ENCODE measurements around the gene PHLDB3. TPM values are rescaled to one million over a fixed set of nuclear protein-coding genes. Genes with fewer than 3 reads are reported as not detected.
A peak's percentile ranks its signal among the peaks of the same experiment; 100 is the strongest.

Gene PHLDB3
- total and polyA plus RNA-seq, 5 donors, result 6.3 to 11.4 (median 7.2) TPM

DNA sequence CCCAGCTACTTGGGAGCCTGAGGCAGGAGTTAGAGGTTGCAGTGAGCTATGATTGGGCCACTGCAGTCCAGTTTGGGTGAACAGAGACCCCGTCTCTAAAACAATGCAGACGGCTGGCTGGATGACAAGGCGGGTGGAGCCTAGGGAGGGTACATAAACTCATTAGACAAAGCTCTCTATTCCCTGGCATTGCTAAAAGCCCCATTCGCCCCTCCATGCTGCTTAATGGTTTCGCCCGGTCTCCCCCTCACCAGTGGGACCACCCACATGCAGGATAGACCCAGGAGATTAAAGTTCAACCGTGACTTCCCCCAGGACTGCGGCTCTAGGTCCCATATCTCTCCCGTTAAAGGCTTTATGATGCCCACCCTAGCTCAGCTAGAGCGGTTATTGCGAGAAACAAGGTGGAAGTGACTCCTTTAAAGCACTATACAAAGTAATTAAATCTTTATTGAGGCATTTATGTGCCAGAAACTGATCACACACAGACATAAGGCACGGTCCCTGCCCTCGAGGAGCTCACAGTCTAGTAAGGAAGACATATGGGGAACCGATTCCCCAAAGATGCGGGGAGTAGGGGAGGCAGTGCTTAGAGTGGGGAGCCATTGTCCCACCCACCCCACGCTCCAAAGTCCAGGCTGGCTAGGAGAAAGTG is 44.1 kb downstream of the PHLDB3 start:
- no peaks in the 10 kb centered on the region for H3K27me3 ChIP-seq (ENCODE audit: control insufficient read depth, insufficient read depth)
- no peak overlapping the region for H3K27ac ChIP-seq (ENCODE audit: low read length)
- DNase-seq (no peak), ATAC-seq (no peak)
- no peaks in the 10 kb centered on the region for H3K9me3 ChIP-seq (ENCODE audit: control insufficient read depth, low read length)
- 74% methylated on average over 16 of the region's 16 CpGs for WGBS
- intact Hi-C loops (cut with DNase I), result loop anchor here in 2 of 4 donors (5.0 kb wide), 1 partner anchor 42 kb away; the partner anchor contains the start of gene PHLDB3 (in 2 of the 2)
- H3K4me3 ChIP-seq (ENCODE audit: low read length), result no peak overlapping the region
- no peaks in the 10 kb centered on the region for H3K4me1 ChIP-seq (ENCODE audit: control insufficient read depth, insufficient read depth, low read length)

DNA sequence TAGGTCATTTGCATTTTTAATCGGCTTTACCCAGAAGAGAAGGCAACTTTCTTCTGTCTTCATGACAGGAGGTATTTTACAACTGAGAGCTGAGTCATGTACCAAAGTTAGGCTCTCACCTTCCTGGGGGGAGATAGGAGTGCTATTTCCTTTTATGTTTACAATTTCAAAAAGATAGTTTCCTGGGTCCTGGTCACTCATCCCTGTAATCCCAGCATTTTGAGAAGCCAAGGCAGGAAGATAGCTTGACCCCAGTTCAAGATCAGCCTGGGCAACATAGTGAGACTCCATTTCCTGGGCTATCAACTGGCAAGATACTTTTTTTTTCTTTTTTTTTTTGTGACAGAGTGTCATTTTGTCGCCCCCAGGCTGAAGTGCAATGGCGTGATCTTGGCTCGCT is 46.7 kb downstream of the PHLDB3 start:
- no peaks in the 10 kb centered on the region for H3K27me3 ChIP-seq (ENCODE audit: control insufficient read depth, insufficient read depth)
- 81% methylated on average over 4 of the region's 4 CpGs for WGBS
- intact Hi-C loops (cut with DNase I), result no loop called here
- DNase-seq (no peak), ATAC-seq (no peak)
- no peaks in the 10 kb centered on the region for H3K4me1 ChIP-seq (ENCODE audit: control insufficient read depth, insufficient read depth, low read length)
- H3K9me3 ChIP-seq (ENCODE audit: control insufficient read depth, low read length), result no peaks in the 10 kb centered on the region
- H3K4me3 ChIP-seq (ENCODE audit: low read length), result no peak overlapping the region
- no peak overlapping the region for H3K27ac ChIP-seq (ENCODE audit: low read length)

DNA sequence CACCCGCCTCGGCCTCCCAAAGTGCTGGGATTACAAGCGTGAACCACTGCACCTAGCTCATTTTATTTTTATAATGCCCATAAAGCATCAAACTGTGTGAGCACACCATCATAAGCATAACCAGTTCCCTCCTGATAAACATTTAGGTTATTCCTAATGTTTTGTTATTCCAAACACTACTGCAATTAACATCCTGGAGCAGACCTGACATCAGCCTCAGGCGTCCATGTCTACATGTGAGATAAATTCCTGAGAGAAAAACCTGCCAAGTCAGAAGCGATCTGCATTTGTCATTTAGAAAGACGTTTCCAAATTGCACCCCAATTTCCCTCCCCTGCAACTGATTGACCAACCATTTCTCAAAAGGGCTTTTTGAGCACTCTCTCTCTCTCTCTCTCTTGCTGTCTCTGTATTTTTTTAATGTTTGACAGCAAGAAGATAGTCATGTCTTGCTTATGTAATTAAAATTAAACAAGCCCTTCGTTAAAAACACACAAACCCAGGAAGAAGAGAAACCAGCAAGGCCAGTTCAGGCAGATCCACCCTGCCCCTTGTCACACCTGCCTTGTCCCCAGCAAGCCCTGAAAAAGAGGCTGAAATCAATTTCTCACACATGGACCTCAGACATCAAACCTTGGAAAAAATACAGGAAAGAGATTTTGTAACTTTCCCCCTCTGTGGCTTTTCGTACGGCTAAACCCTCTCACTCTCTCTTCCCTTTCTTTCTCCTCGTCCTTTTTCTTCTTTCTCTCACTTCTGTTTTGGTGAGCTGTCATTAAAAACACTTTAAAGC is 49.0 kb downstream of the PHLDB3 start:
- intact Hi-C loops (cut with DNase I), result no loop called here
- Histone ChIP-seq H3K27me3 (ENCODE audit: control insufficient read depth, insufficient read depth) (no peaks in the 10 kb centered on the region), H3K27ac (ENCODE audit: low read length) (no peak overlapping the region), H3K4me1 (ENCODE audit: control insufficient read depth, insufficient read depth, low read length) (no peaks in the 10 kb centered on the region), H3K9me3 (ENCODE audit: control insufficient read depth, low read length) (peaks cover 2% of the 10 kb centered on the region), H3K4me3 (ENCODE audit: low read length) (no peak overlapping the region)
- WGBS, result 47% methylated on average over 10 of the region's 10 CpGs
- no peak for ATAC-seq
- DNase-seq, result no peak

DNA sequence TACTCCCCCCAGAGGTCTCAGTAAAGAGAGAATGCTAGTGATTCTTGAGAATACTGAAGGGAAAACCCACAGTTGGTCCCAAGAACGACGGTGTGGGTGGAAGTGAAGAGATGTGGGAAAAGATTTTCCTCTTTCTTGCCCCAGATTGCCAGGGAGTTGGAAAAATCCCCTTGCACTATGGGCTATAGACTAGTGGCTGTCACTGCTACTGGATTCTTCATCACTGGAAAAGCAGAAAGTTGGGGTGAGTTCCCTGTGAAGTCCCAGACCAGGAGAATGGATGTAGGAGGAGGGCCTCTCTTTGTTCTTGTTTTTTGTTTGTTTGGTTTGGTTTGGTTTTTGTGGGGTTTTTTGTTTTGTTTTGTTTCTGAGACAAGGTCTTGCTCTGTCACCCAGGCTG is 50.5 kb downstream of the PHLDB3 start:
- no peak overlapping the region for H3K27ac ChIP-seq (ENCODE audit: low read length)
- peaks cover 2% of the 10 kb centered on the region for H3K9me3 ChIP-seq (ENCODE audit: control insufficient read depth, low read length)
- 76% methylated on average over 2 of the region's 2 CpGs for WGBS
- DNase-seq, result no peak
- intact Hi-C loops (cut with DNase I), result no loop called here
- H3K4me1 ChIP-seq (ENCODE audit: control insufficient read depth, insufficient read depth, low read length), result no peaks in the 10 kb centered on the region
- H3K27me3 ChIP-seq (ENCODE audit: control insufficient read depth, insufficient read depth), result no peaks in the 10 kb centered on the region
- ATAC-seq, result no peak
- H3K4me3 ChIP-seq (ENCODE audit: low read length), result no peak overlapping the region

DNA sequence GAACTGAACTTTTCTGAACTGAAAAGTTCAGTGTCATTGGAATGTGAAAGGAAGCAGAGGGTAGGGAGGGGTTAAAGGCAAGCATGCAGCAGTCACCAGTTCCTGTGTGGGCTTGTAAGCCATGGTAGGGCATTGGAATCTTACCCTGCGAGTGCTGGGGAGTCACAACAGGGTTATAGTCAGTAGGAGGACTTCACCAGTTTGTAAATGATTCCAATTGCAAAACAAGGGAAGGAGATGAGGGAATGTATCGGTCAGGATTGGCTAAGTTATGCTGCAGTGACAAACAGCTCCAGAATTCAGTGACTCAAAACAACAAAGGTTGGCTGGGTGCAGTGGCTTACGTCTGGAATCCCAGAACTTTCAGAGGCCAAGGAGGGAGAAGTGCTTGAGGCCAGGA is 52.0 kb downstream of the PHLDB3 start:
- ATAC-seq, result no peak
- WGBS, result 65% methylated on average over 3 of the region's 3 CpGs
- Histone ChIP-seq H3K4me3 (ENCODE audit: low read length) (no peak overlapping the region), H3K4me1 (ENCODE audit: control insufficient read depth, insufficient read depth, low read length) (no peaks in the 10 kb centered on the region), H3K27me3 (ENCODE audit: control insufficient read depth, insufficient read depth) (no peaks in the 10 kb centered on the region), H3K27ac (ENCODE audit: low read length) (no peak overlapping the region), H3K9me3 (ENCODE audit: control insufficient read depth, low read length) (peaks cover 2% of the 10 kb centered on the region)
- DNase-seq, result no peak
- intact Hi-C loops (cut with DNase I), result no loop called here

DNA sequence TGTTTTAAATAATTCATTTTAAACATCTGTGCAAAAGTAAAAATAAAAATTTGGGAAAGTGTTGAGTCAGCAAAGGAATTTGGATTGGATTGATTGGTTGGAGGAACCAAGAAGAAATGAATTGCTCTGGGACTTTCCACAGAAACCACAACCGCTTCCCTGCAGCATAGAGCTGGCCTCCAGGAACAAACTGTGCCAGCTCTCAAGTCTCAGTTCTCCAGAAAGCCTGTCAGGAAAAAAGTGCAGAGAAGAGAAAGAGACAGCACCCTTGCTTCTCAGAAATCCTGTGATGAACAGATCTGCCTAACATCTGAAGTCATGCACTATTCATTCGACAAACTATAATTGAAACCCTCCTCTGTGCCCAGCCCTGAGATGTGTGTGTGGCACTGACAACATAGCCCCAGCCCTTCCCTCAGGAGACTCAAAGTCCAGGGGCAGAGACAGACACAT is 54.0 kb downstream of the PHLDB3 start:
- peaks cover 2% of the 10 kb centered on the region for H3K9me3 ChIP-seq (ENCODE audit: control insufficient read depth, low read length)
- WGBS, result 71% methylated on average over 2 of the region's 2 CpGs
- H3K27ac ChIP-seq (ENCODE audit: low read length), result no peak overlapping the region
- intact Hi-C loops (cut with DNase I), result no loop called here
- H3K27me3 ChIP-seq (ENCODE audit: control insufficient read depth, insufficient read depth), result no peaks in the 10 kb centered on the region
- no peaks in the 10 kb centered on the region for H3K4me1 ChIP-seq (ENCODE audit: control insufficient read depth, insufficient read depth, low read length)
- DNase-seq (no peak), ATAC-seq (no peak)
- no peak overlapping the region for H3K4me3 ChIP-seq (ENCODE audit: low read length)

DNA sequence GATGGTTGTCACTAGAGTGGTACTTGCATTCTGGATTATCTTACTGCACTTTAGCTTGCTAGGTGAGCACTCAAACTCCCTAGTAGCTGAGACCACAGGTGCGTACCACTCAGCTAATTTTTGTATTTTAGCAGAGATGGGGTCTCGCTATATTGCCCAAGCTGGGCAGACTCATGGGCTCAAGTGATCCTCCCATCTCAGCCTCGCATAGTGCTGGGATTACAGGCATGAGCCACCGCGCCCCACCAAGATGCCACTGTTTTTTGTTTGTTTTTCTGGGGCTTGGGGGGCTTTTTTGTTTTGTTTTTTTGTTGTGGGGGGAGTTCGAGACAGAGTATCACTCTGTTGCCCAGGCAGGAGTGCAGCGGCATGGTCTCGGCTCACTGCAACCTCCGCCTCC is 56.9 kb downstream of the PHLDB3 start:
- intact Hi-C loops (cut with DNase I), result loop anchor here (1.0 to 10.0 kb wide), 5 partner anchors 70 to 217 kb away; no protein-coding TSS in a partner anchor
- no peak for DNase-seq
- no peaks in the 10 kb centered on the region for H3K4me1 ChIP-seq (ENCODE audit: control insufficient read depth, insufficient read depth, low read length)
- H3K27me3 ChIP-seq (ENCODE audit: control insufficient read depth, insufficient read depth), result no peaks in the 10 kb centered on the region
- 96% methylated on average over 9 of the region's 9 CpGs for whole genome bisulfite sequencing
- peaks cover 2% of the 10 kb centered on the region for H3K9me3 ChIP-seq (ENCODE audit: control insufficient read depth, low read length)
- no peak for ATAC-seq
- no peak overlapping the region for H3K27ac ChIP-seq (ENCODE audit: low read length)
- no peak overlapping the region for H3K4me3 ChIP-seq (ENCODE audit: low read length)

DNA sequence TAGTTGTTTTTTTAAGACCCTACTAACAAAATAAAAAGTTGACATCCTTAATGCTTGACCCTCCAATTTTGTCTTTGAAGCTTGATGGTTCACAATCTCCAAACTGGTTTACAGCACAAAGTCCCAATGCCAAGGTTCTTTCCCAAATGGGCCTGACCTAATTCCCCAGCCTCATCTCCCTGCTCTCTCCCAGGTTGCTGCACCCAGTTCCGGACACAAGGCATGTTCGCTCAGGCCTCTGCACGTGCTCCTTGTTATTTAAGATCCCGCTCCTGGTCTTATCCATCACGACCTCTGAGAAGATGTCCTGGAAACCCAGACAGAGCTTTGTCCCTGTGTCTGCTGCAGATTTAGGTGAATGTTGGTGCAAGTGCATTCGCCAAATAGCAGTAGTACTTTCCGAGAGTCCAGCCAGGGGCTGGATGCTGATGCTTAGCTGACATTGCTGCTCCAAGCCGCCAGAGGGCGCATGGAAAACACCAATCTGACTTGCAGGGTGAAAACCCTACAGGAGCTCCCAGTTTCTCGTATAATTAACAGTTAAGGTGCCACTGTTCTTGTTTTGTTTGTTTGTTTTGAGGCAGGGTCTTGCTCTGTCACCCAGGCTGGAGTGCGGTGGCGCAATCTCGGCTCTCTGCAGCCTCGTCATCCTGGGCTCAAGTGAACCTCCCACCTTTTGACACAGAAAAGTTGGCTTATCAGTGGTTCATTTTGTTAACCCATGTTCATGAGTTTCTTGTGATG is 57.6 kb downstream of the PHLDB3 start:
- intact Hi-C loops (cut with DNase I), result loop anchor here (1.0 to 10.0 kb wide), 5 partner anchors 70 to 218 kb away; no protein-coding TSS in a partner anchor
- peak; percentile 82 to 83 for ATAC-seq
- no peaks in the 10 kb centered on the region for H3K9me3 ChIP-seq (ENCODE audit: control insufficient read depth, low read length)

DNA sequence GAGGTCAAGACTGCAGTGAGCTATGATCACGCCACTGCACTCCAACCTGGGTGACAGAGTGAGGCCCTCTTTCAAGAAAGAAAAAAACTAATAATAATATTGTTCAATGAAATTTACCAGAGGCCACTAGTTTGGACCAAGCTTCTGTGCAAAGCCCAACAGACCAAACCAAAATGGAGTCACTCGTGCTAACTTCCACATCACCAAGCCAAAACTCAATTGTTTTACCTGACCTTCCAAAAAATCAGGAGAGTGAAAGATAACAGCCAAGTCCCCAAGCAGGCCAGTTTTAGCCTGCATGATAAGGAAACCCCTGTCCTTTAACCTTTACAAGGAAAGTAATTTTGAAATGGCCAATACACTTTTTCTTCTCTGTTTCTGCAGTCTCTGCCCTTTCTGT is 59.1 kb downstream of the PHLDB3 start:
- intact Hi-C loops (cut with DNase I), result loop anchor here in 3 of 4 donors (5.0 to 10.0 kb wide), 3 partner anchors 72 to 219 kb away; no protein-coding TSS in a partner anchor

More for the DNA sequence above, 57.6 kb downstream of the PHLDB3 start:
- DNase-seq, result peak; percentile 75 to 89 (median 87)
- WGBS, result 22% methylated on average over 14 of the region's 14 CpGs
- Histone ChIP-seq H3K4me1 (ENCODE audit: control insufficient read depth, insufficient read depth, low read length) (no peaks in the 10 kb centered on the region), H3K27me3 (ENCODE audit: control insufficient read depth, insufficient read depth) (no peaks in the 10 kb centered on the region), H3K27ac (ENCODE audit: low read length) (no peak overlapping the region), H3K4me3 (ENCODE audit: low read length) (no peak overlapping the region)

DNA sequence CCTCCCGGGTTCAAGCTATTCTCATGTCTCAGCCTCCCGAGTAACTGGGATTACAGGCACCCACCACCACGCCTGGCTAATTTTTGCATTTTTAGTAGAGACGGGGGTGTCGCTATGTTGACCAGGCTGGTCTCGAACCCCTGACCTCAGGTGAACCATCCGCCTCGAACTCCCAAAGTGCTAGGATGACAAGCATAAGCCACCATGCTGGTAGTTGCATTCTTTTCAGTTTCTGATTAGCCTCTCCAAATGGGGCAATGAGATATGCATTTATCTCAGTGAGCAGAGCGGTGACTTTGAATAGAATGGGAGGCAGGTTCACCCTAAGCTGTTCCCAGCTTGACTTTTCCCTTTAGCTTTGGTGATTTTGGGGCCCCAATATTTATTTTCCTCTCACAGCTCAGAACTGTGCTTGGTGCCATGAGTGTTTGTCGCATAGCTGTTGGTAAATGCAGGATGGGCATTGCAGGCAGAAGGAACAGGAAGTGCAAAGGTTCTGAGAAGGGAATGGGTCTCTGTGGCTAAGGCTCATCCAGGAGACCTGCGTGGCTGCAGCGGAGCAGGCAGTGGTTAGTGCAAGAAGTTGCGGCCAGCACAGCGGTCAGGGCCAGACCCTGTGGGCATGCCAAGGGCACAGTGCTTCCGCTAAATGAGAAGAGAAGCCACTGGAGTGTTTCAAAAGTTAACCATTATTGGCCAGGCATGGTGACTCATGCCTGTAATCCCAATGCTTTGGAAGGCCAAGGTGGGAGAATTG is 59.8 kb downstream of the PHLDB3 start:
- Histone ChIP-seq H3K4me1 (ENCODE audit: control insufficient read depth, insufficient read depth, low read length) (no peaks in the 10 kb centered on the region), H3K27me3 (ENCODE audit: control insufficient read depth, insufficient read depth) (no peaks in the 10 kb centered on the region), H3K27ac (ENCODE audit: low read length) (no peak overlapping the region), H3K4me3 (ENCODE audit: low read length) (no peak overlapping the region), H3K9me3 (ENCODE audit: control insufficient read depth, low read length) (no peaks in the 10 kb centered on the region)
- 83% methylated on average over 15 of the region's 15 CpGs for WGBS
- DNase-seq (no peak), ATAC-seq (no peak)
- intact Hi-C loops (cut with DNase I), result loop anchor here in 3 of 4 donors (5.0 to 10.0 kb wide), 3 partner anchors 73 to 220 kb away; no protein-coding TSS in a partner anchor

More for the DNA sequence above, 59.1 kb downstream of the PHLDB3 start:
- Histone ChIP-seq H3K27ac (ENCODE audit: low read length) (no peak overlapping the region), H3K4me3 (ENCODE audit: low read length) (no peak overlapping the region), H3K4me1 (ENCODE audit: control insufficient read depth, insufficient read depth, low read length) (no peaks in the 10 kb centered on the region), H3K9me3 (ENCODE audit: control insufficient read depth, low read length) (no peaks in the 10 kb centered on the region), H3K27me3 (ENCODE audit: control insufficient read depth, insufficient read depth) (no peaks in the 10 kb centered on the region)
- DNase-seq, result no peak
- no peak for ATAC-seq
- WGBS, result 82% methylated on average over 2 of the region's 2 CpGs
